ENCODE data around the gene SEMA4C.
A peak's percentile ranks its signal among the peaks of the same experiment; 100 is the strongest.
"Not testable (repeated sequence)": the region's sequence is repeated elsewhere in the genome, so short reads cannot be mapped to it uniquely, and the experiment has no call there.

Gene SEMA4C

DNA sequence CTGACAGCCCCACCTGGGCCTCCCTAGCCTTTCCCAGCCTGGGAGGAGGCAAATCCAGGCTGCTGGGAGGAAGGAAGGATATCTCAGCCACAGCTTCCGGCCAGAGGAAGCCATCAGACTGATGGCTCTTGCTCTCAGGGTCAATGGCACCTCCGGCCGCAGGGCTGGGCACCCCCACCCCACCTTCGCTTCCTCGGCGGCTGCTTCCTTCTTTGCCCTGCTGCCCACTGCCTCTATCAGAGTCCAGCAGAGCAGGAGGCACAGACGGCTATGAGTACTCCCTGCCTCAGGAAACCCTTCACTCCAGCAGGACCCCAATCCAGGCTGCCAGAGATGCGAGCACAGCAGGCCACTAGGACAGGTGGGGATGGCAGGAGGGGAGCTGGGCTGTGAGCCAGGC is 3.3 kb downstream of the SEMA4C start:
- DNase-seq (ENCODE audit: low spot score), result no peak

DNA sequence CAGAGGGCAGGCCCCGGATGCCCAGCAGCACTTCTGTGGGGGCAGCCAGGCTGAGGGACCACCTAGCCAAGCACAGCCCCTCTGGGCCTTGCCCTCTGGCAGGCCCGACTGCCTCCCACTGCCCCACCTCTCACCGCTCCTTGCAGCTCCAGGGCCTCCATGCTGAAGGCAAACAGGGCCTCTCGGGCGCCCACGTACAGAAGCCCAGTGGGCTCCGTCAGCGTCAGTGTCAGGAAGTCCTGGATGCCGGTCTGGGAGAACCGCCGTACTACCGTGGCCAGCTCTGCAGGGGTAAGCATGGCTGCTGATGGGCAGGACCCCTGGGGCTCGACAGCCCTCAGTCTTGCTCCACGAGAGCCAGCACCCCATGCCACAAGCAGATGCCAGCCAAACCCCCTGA is 3.7 kb downstream of the SEMA4C start:
- no peak for DNase-seq (ENCODE audit: low spot score)

DNA sequence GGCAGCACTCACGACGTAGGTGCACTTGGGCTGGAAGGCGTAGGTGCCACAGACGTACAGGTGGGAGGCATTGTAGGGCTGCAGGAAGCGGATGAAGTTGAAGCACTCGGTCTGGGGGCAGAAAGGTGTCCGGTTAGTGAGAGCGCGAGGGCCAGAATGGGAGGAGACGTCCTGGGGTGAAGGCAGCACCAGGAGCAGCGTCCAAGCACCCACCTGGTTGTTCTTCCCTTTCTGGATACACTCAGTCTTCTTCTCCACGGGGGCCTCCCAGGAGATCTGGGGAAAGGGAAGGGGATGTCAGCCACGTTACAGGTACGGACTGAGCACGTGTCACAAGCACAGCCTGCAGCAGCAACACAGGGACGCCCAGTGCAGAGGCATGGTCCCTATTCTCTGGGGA is 4.2 kb downstream of the SEMA4C start:
- DNase-seq (ENCODE audit: low spot score), result no peak

DNA sequence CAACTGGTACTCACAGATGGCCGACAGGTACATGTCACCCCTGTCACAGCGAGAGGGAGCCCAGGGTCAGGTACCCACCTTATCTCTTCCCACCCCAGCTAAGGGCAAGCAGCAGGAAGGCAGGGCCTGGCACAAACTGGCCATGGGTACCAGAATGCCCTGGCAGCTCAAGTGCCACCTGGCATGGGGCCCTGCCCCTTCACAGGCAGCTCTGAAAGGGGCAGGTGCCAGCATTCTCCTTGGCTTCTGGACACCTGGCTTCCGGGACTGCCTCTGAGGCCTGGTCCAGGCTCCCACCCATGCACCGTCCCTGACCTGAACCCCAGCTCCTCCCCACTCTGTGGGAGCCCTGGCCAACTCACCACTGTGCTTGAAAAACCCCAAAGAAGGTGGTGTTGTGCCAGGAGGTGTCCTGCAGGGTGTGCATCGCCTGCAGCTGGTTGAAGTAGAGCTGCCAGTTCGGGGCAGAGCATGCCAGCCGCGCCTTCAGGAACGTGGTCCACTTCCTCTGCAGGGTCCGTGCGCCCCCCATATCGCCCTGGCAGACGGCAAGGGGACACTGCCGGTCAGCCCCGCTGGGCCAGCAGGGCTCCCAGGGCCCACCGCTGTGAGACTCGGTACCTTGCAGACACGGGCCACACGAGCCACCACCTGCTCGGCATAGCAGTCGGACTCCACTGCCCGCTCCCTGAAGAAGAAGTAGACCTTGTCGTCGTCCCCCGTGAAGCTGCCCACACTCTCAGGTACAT is 5.4 kb downstream of the SEMA4C start:
- no peak for DNase-seq (ENCODE audit: low spot score)

DNA sequence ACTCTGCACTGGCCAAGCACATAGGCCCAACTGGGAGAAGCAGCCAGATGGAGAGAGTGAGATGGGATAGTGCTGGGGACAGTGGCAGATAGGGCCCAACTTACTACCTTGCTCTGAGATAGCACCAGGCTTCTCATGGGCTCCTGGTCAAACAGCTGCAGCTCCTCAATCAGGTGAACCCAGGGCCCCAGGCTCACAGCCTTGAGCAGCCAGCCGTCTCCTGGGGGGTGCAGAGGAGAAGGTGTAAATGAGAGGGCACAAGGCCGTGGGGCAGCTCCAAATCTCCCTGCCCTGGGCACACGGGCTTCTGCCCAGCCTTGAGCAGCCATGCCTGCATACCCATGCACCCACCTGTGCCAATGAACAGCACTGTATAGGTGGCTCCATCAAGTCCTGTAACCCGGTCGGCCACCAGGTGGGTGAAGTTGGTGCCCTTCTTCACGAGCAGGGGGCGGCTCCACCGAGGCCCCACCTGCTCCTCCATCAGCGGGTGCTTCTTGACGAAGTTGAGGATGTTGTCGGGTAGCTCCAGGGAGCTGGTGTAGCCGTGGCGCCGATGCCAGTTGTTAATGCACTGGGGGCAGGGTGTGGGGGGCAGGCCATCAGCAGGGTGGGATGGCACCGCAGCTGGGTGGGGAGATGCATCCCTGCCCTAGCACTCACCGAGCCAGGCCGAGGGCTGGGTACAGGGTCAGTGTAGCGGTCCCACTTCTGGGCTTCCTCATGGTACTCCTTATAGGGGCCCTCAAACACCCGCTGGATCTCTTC is 6.1 kb downstream of the SEMA4C start:
- DNase-seq (ENCODE audit: low spot score), result no peak

DNA sequence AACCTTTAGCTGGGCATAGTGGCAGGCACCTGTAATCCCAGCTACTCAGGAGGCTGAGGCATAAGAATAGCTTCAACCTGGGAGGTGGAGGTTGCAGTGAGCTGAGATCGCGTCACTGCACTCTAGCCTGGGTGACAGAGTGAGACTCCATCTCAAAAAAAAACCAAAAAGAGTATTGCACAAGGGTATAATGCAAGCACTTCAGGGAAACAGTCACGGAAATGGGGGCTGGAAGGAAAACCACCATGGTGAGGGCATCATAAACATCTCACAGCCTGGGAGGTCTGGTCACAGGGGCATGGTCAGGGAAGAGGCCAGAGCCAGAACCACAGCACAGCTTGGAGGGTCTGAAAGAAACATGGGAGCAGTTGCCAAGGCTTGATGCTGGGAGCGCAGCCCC is 6.8 kb downstream of the SEMA4C start:
- not testable (repeated sequence) for DNase-seq (ENCODE audit: low spot score)

DNA sequence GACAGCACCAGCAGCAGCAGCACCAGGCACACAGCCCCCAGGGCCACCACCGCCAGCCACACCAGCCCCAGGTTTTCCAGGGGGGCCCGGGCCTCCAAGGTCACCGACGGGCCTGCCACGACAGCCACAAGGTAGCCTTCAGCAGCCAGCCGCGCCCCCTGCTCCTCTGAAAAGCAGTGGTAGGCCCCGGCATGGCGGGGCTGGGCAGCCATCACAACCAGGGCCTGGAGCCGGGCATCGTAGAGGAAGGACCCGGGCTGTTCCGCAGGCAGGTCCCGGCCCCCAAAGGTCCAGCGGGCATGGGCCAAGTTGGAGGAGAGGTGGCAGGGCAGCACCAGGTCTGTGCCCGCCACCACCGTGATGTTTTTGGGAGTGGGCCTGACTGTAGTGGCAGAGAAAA is 8.8 kb downstream of the SEMA4C start:
- no peak for DNase-seq (ENCODE audit: low spot score)

DNA sequence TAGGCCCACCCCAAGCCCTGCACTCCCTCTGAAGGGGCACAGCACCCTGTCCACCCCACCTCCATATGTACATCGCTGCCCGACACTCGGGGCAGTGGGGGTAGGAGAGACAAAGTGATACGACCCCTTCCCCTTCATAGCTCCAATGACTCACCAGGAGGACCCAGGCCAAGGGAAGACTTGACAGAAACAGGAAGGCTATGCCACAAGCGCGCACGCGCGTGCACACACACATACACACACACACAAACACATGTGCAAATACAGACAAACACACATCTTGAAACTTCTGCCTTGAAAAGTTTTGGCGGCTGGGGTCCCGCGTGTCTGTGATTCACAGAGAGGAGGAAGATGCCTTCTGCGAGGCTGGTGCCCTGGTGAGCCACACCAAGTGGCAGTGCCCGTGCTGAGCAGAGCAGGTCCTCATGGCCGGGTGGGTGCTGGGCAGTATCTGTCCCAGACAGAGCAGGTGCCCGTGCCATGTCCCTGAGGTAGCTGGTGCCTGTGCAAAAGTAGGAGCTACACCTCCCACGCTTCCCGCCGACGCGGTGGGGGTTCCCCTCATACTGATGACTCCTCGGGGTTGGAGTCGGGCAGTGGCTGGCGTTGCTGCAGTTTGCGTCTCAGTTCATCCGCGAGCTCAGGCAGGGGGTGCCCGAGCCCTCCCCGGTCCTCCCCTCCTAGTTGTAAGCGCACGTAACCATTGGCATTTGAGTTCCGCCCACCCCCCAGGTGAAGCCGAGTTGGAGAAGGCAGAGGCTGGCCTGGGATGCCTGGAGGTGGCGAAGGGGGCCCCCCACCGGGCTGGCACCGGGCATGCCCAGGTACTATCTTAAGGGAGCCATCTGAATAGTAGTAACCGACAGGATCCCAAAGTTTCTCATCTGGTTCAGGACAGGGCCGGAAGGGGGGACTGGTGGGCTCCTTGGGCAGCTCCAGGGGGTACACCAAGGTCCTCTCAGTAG is 9.5 kb downstream of the SEMA4C start:
- no peak for DNase-seq (ENCODE audit: low spot score)

DNA sequence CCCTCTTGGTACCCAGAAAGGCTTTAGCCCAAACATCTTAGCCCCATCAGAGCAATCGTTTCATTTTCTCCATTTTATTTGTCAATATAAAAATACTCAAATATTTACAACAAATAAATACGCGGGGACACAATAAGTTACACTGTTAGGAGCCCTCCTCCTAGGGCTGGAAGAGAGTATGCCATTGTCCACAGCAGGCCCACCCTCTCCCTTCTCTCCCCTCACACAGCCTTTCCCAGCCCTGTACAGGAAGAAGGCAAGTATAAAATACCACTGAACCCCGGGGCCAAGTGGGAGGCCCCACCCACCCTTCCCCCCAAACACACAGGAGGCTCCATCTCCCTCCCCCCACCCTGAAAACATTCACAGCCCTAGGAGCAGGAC is 10.2 kb downstream of the SEMA4C start:
- DNase-seq (ENCODE audit: low spot score), result no peak

DNA sequence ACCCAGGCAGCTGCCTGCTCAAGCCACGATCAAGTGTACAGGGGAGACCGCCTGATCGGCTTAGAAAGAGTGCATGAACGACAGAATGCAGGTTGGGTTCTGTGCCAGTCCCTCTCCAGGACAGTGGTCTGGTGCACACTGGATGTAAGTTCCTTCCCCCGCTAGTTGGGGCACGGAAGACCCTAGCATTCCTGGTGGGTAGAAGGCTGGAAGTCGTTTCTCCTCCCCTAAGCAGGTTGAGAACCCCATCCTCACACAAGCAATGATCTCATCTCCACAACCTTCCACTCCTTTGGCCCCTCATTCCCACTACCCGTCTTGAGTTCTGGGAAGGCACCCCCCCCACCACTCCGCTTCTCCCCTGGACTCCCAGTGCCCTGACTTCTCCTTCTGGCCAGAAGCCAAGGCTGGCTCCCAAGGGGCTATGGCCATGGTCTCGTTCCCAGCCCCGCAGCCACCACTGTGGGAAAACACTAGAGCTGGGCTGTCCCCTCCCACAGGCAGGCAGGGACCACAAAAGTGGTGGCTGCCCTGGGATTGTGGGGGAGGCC is 10.7 kb downstream of the SEMA4C start:
- no peak for DNase-seq (ENCODE audit: low spot score)

DNA sequence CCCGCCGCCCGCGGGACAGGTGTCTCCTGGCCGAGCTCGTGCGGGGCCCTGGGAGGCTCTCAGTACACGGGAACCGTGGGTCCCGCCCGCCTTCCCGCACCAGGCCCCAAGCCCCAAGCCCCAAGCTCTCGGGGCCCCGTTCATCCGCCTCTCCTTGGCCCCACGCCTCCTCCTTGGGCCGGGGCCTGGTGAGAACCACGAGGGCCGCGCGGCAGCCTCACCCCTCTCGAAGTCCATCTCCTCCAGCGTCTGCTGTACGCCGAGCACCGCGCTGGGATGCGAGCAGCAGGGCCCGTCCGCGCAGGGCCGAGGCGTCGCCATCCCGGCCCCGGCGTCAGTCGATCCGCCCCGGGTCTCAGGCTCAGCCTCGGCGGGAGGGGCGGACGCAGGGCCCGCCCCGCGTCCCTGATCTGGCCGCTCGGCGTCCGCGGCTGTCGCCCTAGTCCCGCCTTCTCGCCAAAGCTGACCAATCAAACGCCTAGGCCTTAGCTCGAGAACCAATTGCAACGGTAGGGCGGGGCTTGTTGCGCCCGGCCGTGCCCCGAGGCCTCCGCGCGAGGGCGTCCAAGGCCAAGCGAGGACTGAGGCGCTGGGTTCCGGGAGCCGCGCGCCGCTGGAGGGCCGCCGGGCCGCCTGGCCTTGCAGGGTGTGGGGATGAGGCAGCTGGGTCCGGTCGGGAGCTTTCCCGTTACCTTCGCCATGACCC is 12.1 kb downstream of the SEMA4C start, which contains the start of gene ANKRD39:
ANKRD39 (minus strand) TSS at position 350 of the 706 bp plus-strand sequence; CDS start at position 321, 29 bp downstream.
- DNase-seq (ENCODE audit: low spot score), result peak; percentile 99

DNA sequence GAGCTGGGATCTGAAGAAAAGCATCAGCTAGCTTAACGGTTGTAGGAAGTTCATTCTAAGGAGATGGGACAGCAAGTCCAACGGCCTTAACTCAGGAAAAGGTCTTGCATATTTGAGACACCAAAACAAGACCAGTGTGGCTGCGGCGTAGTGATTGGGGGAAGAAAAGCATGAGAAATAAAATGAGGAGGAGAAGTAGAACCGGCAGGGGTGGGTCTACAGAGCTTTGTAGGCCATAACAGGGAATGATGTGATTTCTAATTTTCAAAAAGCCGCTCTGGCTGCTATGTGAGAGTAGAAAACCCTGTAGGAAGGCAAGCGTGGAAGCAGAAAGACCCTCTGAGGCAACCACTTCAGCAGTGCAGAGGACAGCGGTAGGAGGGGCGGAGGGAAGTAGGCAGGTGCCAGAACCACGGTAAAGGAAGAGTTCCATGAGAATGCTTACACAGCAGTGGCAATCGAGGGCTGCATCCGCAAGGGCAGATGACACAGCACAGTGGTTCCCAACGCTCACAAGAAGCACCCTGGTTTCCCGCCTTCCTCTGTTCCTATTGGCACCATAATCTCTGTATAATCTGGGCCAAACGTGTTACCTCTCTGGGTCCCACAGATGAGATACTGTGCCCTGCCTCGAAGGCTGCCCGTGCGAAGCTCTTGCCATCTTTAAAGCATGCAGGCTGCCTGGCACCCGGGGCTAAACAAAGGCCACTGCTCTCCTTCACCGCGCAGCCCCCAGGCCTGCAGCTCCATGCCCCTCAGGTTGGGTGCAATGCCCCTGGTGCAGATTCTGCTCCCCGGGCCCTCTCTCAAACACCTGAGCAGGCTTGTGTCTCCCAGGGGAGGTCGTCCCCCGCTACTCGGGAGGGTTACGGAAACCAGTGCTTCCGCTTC is 12.9 kb downstream of the SEMA4C start:
- no peak for DNase-seq (ENCODE audit: low spot score)

DNA sequence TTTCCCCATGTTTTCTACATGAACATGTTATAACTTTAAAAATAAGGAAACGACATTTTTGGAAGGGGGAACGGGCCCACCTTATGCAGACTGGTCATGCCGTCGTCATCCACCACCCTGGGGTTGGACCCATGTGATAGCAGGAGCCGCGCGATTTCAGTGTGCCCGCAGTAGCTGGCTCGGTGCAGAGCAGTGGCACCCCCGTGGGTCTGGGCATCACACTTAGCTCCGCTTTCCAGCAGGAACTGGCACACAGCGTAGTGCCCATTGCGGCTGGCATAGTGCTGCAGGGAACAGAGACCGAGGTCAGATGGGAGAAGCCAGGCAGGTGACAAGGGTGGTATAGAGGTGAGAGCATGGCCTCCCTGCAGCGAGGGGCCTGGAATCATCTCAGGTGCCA is 16.6 kb downstream of the SEMA4C start:
- no peak for DNase-seq (ENCODE audit: low spot score)

DNA sequence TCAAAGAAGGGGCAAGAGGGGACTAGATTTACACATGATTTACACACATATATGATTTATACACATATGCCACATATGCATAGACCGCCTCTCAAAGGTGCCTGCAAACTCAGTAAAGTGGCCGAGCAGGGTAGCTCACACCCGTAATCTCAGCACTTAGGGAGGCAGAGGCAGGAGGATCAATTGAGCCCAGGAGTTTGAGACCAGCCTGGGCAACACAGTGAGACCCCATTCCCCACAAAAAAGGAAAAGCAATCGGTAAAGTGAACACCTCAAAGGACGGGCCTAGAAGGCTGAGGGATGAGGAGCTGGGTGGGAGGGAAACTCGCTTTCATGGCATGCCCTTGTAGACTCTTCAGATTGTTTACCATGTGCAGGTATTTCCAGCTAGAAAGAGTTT is 17.2 kb downstream of the SEMA4C start:
- no peak for DNase-seq (ENCODE audit: low spot score)

DNA sequence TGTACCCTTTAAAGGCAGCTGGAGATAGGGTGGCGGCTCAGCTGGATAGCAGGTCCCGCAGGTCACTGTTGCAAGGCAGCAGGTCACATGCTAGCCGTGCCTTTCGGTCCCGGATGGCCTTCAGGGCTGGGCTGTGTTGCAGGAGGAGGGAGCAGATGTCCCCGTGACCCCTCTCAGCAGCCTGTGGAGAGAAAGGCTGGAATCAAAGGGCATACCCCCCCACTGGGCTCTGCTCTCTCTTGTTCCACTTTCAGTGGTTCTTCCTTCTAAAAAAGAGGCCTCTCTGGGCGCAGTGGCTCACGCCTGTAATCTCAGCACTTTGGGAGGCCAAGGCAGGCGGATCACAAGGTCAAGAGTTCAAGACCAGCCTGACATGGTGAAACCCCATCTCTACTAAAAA is 21.6 kb downstream of the SEMA4C start:
- DNase-seq (ENCODE audit: low spot score), result no peak

DNA sequence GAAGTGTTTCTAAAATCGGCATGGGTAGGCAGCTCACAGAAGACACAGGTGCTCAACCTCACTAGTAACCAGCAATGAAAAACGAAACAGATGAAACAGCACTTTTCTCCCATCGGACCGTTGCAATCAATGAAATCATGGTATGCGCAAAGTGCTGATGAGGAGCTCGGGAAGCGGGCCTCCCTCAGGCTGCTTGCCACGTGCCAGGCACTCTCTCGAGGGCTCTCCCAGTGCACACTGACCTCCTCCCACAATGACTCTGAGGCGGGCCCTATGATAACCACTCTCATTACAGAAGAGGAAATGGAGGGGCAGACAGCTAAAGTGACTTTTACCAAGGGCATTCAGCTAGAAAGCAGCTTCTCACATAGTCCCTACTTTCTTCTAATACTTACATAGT is 22.3 kb downstream of the SEMA4C start:
- no peak for DNase-seq (ENCODE audit: low spot score)

DNA sequence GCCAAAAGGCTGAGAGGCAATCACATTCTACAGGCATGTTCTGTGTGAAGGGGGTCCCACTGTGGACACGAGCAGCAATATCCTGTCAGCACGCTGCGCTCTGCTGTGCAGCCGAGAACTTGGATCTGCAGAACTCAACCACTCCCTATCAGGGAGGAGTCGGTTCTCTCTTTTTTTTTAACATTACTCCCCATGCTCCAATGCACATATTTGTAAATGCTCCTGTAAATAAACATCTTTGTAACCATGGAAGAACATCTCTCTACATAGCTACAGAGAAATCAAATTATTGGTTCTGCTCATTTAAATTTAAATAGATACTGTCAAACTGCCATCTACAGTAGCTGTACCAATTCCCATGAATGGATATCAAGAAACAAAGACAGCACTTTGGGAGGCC is 23.1 kb downstream of the SEMA4C start:
- no peak for DNase-seq (ENCODE audit: low spot score)

DNA sequence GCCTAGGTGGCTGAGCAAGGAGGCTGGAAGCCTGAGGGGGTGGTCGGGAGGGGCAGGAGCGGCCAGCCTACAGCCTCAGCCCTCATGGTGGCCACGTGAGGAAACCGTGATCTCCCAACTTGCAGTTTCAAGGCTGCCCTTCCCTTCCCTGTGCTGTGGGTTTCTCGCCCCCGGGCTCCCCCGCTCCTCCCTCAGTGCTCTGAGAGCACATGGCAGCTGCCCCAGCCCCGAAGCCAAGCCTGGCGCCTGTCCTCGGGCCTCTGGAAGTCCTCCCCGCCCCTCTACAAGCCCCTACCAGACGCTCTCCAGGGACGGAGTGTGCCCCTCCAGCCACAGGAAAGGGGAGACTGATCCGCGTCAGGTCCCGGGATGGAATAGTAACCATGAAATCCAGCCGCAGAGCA is 25.5 kb downstream of the SEMA4C start:
- DNase-seq (ENCODE audit: low spot score), result no peak

DNA sequence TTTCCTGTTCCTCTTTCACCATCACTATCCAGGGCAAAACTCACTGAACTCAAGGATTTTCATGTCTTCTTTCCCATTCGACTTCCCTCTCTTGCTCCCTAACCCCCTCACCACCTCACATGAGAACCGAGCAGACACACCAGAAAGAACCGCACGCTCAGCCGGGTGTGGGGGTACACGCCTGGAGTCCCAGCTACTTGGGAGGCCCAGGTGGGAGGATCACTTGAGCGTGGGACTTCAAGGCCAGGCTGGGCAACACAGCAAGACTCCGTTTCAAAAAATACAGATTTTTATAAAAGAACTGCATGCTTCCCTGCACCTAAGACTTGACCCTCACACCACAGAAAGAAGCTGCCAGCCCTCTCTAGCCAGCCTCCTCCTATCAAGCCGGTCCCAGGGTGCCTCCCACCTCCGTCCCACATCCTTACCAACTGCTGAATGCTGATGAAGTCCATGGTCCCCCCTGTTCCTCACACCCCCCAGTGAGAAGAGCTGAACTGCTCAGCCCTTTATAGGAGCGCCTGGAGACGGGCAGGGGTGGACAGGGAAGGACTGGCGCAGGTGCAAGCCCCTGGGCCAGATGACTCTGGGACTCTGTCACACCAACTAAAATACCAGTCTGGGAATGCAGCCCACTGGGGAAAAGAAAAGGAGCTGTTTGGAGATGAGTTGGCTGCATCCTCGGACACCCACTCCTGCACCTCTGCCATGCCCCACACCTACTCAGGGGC is 26.2 kb downstream of the SEMA4C start, which contains the start of gene ANKRD23:
ANKRD23 (minus strand) TSS at position 484 of the 731 bp plus-strand sequence; CDS start at position 455, 29 bp downstream.
- no peak for DNase-seq (ENCODE audit: low spot score)

DNA sequence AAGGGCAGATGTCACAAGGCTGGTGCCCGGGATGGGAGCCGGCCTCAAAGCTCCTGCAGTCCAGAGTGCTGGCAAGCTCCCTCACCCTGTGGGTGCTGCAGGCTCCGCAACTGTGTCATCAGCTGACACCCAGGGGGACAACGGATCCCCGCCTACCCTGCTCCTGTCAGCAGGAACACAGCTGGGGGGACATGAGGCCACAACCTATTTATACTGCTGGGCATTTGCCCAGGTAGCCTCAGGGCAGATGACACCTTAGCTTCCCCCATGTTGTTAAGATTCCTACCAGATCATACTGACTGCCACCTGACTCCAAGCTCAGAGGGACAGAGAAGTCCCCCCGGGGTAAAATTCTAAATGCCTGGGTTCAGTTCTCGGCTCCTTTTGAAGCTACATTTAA is 27.3 kb downstream of the SEMA4C start:
- DNase-seq (ENCODE audit: low spot score), result no peak

Measured in HuH-7 (cell line).